Epidermal melanocyte (primary cell): ENCODE measurements around the gene RAP1GDS1.
A peak's percentile ranks its signal among the peaks of the same experiment; 100 is the strongest.

ENCODE experiments used
- DNase-seq: peaks from one replicate; pipeline ENCODE4 v3.0.0; 2011; ENCODE audit warnings: low spot score; ENCODE audit not compliant: insufficient read length

RAP1GDS1 gene

GRCh38 chr4:98260579-98261404 is at the start of gene RAP1GDS1:
TSS of gene RAP1GDS1 (plus strand) at chr4:98261384. CDS start at chr4:98261566, 182 bp downstream.
- peak; percentile 90 for DNase-seq

- no peak for DNase-seq
These were observed 38.9 kb upstream of the RAP1GDS1 start for GRCh38 chr4:98222306-98222705.

- DNase-seq = no peak
These were observed 34.8 kb upstream of the RAP1GDS1 start for GRCh38 chr4:98226396-98226795.

GRCh38 chr4:98230961-98231360 is 30.2 kb upstream of the RAP1GDS1 start:
- DNase-seq = no peak

- no peak for DNase-seq
These were observed 29.0 kb upstream of the RAP1GDS1 start for GRCh38 chr4:98232202-98232601.

- no peak for DNase-seq
These were observed 24.0 kb upstream of the RAP1GDS1 start for GRCh38 chr4:98237204-98237603.

GRCh38 chr4:98242063-98242462 is 19.1 kb upstream of the RAP1GDS1 start:
- DNase-seq = no peak

GRCh38 chr4:98242538-98242937 is 18.6 kb upstream of the RAP1GDS1 start:
- DNase-seq = no peak

- no peak for DNase-seq
These were observed 16.0 kb upstream of the RAP1GDS1 start for GRCh38 chr4:98245226-98245625.

- no peak for DNase-seq
These were observed 12.2 kb upstream of the RAP1GDS1 start for GRCh38 chr4:98248934-98249333.

- no peak for DNase-seq
These were observed 11.4 kb upstream of the RAP1GDS1 start for GRCh38 chr4:98249831-98250230.

GRCh38 chr4:98253499-98253898 is 7.7 kb upstream of the RAP1GDS1 start:
- no peak for DNase-seq

- no peak for DNase-seq
These were observed 1.1 kb upstream of the RAP1GDS1 start for GRCh38 chr4:98260047-98260578.

GRCh38 chr4:98261405-98262291 is 464 bp downstream of the RAP1GDS1 start:
- peak; percentile 23 for DNase-seq

- DNase-seq = no peak
These were observed 1.2 kb downstream of the RAP1GDS1 start for GRCh38 chr4:98262431-98262830.

GRCh38 chr4:98267498-98267897 is 6.3 kb downstream of the RAP1GDS1 start:
- no peak for DNase-seq

GRCh38 chr4:98275145-98275544 is 14.0 kb downstream of the RAP1GDS1 start:
- DNase-seq = no peak

- no peak for DNase-seq
These were observed 22.3 kb downstream of the RAP1GDS1 start for GRCh38 chr4:98283219-98284189.

- no peak for DNase-seq
These were observed 23.5 kb downstream of the RAP1GDS1 start for GRCh38 chr4:98284640-98285046.

GRCh38 chr4:98285676-98286075 is 24.5 kb downstream of the RAP1GDS1 start:
- DNase-seq = no peak

- no peak for DNase-seq
These were observed 26.1 kb downstream of the RAP1GDS1 start for GRCh38 chr4:98287328-98287727.
